Gastroesophageal sphincter (tissue), 4 donors: ENCODE results near the gene AKAP3. TPM values are rescaled to one million over a fixed set of nuclear protein-coding genes. Genes with fewer than 3 reads are reported as not detected.

Experiments
- ATAC-seq: fragments of 150-250 bp; one replicate; pipeline ENCODE4 v1.9.1; 2016; ENCODE audit warnings: mild to moderate bottlenecking, moderate library complexity
- H3K27ac ChIP-seq, 4 donors: fragments of 200-600 bp; sonication (generic) in 3 of 4; 1 replicate in 3 of 4; 2 replicates in 1 of 4; pipeline ENCODE4 v1.5.1; 2016 to 2019
- H3K27me3 ChIP-seq: fragments of 200-600 bp; sonication (generic); one replicate; pipeline ENCODE4 v1.5.1; 2019
- H3K36me3 ChIP-seq, 2 donors: fragments of 200-600 bp; sonication (generic); one replicate each; pipeline ENCODE4 v1.5.1; 2019; ENCODE audit warnings: control low read depth in 1 of 2
- H3K4me1 ChIP-seq, 3 donors: fragments of 200-600 bp; sonication (generic); 1 replicate in 2 of 3; 2 replicates in 1 of 3; pipeline ENCODE4 v1.5.1; 2016 to 2019; ENCODE audit warnings: control low read depth in 2 of 3
- H3K4me3 ChIP-seq, 2 donors: fragments of 200-600 bp; sonication (generic); one replicate each; pipeline ENCODE4 v1.5.1; 2019; ENCODE audit warnings: mild to moderate bottlenecking in 1 of 2, moderate library complexity in 1 of 2
- H3K9me3 ChIP-seq, 3 donors: fragments of 200-600 bp; sonication (generic); one replicate each; pipeline ENCODE4 v1.5.1; 2017 to 2019; ENCODE audit warnings: control low read depth in 2 of 3
- EP300 ChIP-seq: sonication (generic); formaldehyde crosslinking; IDR thresholded peaks from one replicate; pipeline ENCODE4 v1.6.1; 2017; ENCODE audit warnings: antibody characterized with exemption, mild to moderate bottlenecking
- POLR2A ChIP-seq, 2 donors: fragments of 450-650 bp; IDR thresholded peaks; one replicate each; pipeline ENCODE4 v1.6.1; 2017; ENCODE audit warnings: antibody characterized with exemption in 2 of 2, mild to moderate bottlenecking in 2 of 2, moderate library complexity in 1 of 2
- POLR2AphosphoS5 ChIP-seq: sonication (generic); formaldehyde crosslinking; IDR thresholded peaks from one replicate; pipeline ENCODE4 v1.6.1; 2017; ENCODE audit warnings: antibody characterized with exemption
- WGBS, 2 donors: methylation state at CpG; one replicate each; pipeline ENCODE4 v1.1.5; 2018; ENCODE audit warnings: low coverage in 1 of 2; 5-methylcytosine and 5-hydroxymethylcytosine counted together
- total RNA-seq, 4 donors: library from RNA; depleted of rRNA; stranded (reverse); fragments of >200 nt; gene quantifications; one replicate each; pipeline ENCODE4 v1.1.0, GENCODE V29; 2016
- TF ChIP-seq, protein P1 (sequence below), 4 experiments: fragments of 200-600 bp in 2 of 4; fragments of 450-650 bp in 2 of 4; sonication (generic) in 1 of 4; IDR thresholded peaks; one replicate each; pipeline ENCODE4 v1.5.1; 2017 to 2019; ENCODE audit warnings: antibody characterized with exemption in 4 of 4, mild to moderate bottlenecking in 2 of 4, moderate library complexity in 2 of 4

AKAP3 gene
- total RNA-seq, 4 donors from 2014 or later = 0.13 to 3.1 (median 1.6) TPM

DNA sequence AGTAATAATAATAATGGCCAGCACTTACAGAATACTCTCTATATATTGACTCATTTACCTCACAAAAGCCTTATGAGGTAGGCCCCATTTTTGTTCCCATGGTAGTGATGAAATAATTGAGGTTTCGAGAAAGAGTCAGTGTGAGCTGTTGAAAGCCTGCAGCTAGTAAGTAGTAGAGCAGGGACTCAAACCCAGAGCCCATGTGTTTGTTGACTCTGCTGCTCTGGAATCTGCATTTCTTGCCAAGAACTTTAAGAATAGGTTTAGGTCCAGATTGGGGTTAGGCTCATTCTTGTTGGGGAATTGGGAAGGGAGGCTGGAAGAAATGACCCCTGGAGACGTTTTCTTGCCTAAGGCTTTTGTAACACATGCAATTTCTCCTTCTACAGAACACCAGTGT is 58.9 kb downstream of the AKAP3 start:
- H3K4me3 ChIP-seq = no peak overlapping the region
- WGBS, 2 donors = 30 to 82% methylated on average over 1 to 2 of the region's 2 CpGs
- no peak overlapping the region for H3K27ac ChIP-seq
- H3K4me1 ChIP-seq = no peaks in the 10 kb centered on the region
- peaks cover 22% of the 10 kb centered on the region for H3K27me3 ChIP-seq
- H3K36me3 ChIP-seq = no peaks in the 10 kb centered on the region
- no peaks in the 10 kb centered on the region for H3K9me3 ChIP-seq
- no peak for TF ChIP-seq POLR2A (IDR thresholded peaks at IDR 0.05)
- ATAC-seq = no peak

DNA sequence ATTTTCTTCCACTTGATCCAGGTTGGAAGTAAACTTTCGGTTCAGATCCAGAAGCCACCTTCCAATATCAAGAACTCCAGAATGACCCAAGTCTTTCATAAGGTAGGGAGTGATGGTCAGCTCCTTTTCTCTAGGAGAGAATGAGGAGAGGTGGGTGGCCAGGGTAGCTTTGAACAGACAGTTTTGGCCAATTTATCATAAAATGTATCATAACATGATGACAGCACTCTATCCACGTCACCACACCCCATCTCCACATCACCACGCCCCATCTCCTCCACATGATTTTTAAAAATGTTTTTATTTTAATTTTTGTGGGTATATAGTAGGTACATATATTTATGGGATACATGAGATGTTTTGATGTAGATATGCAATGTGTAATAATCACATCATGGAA is 59.9 kb downstream of the AKAP3 start:
- TF ChIP-seq POLR2AphosphoS5 (no peak), EP300 (no peak), POLR2A (IDR thresholded peaks at IDR 0.05) (no peak)
- TF ChIP-seq, protein P1, sequence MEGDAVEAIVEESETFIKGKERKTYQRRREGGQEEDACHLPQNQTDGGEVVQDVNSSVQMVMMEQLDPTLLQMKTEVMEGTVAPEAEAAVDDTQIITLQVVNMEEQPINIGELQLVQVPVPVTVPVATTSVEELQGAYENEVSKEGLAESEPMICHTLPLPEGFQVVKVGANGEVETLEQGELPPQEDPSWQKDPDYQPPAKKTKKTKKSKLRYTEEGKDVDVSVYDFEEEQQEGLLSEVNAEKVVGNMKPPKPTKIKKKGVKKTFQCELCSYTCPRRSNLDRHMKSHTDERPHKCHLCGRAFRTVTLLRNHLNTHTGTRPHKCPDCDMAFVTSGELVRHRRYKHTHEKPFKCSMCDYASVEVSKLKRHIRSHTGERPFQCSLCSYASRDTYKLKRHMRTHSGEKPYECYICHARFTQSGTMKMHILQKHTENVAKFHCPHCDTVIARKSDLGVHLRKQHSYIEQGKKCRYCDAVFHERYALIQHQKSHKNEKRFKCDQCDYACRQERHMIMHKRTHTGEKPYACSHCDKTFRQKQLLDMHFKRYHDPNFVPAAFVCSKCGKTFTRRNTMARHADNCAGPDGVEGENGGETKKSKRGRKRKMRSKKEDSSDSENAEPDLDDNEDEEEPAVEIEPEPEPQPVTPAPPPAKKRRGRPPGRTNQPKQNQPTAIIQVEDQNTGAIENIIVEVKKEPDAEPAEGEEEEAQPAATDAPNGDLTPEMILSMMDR (IDR thresholded peaks at IDR 0.05) = no peak
- H3K27ac ChIP-seq = no peak overlapping the region
- H3K36me3 ChIP-seq = no peaks in the 10 kb centered on the region
- no peaks in the 10 kb centered on the region for H3K9me3 ChIP-seq
- 90 to 92% methylated on average over 3 of the region's 3 CpGs for WGBS, 2 donors
- peaks cover 19% of the 10 kb centered on the region for H3K27me3 ChIP-seq
- H3K4me1 ChIP-seq = no peaks in the 10 kb centered on the region
- ATAC-seq = no peak
- H3K4me3 ChIP-seq = no peak overlapping the region

DNA sequence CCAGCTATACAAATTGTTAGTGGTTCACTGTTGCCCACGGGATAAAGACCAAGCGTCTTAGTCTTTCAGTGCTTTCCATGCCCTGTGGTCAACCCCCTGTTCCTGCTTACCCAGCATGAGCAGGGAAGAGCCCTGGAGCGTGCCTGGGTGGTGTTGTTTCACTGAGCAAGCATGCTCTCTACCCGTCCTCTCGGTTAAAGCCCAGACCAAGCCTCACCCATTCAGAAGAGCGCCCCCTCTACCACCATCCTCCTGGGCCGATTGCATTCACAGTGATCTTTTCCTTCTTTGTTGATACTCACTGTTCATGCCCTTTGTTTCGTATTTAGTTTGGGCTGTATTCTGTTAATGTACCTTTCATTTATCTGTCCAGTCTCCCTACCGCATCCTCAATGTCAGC is 61.7 kb downstream of the AKAP3 start:
- no peaks in the 10 kb centered on the region for H3K36me3 ChIP-seq
- 49 to 54% methylated on average over 7 to 9 of the region's 9 CpGs for WGBS, 2 donors
- no peak overlapping the region for H3K27ac ChIP-seq
- no peak overlapping the region for H3K4me3 ChIP-seq
- ATAC-seq = no peak
- H3K9me3 ChIP-seq = no peaks in the 10 kb centered on the region
- TF ChIP-seq POLR2A (IDR thresholded peaks at IDR 0.05) = no peak
- TF ChIP-seq, protein P1 (IDR thresholded peaks at IDR 0.05) = no peak
- TF ChIP-seq EP300 = no peak
- TF ChIP-seq POLR2AphosphoS5 = no peak
- no peaks in the 10 kb centered on the region for H3K4me1 ChIP-seq
- H3K27me3 ChIP-seq = peaks cover 12% of the 10 kb centered on the region

DNA sequence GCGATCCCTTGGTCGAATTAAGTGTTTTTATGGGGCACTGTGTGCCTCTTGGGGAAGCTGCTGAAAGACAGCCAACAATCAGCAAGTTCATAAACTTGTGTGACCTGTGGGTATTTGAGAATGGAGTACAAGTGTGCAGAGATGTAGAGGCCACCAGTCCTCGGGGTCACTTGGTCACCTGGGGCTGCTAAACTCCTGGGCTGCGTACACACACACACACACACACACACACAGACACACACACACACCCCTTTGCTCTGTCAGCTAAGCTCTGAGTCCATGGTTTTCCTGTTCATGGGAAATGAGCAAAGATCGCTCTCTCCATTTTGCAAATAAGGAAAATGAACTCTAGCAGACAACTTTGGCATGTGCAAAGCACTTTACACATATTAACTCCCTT is 62.4 kb downstream of the AKAP3 start:
- H3K36me3 ChIP-seq = no peaks in the 10 kb centered on the region
- peaks cover 12% of the 10 kb centered on the region for H3K27me3 ChIP-seq
- ATAC-seq = no peak
- H3K9me3 ChIP-seq = no peaks in the 10 kb centered on the region
- 44 to 67% methylated on average over 3 to 4 of the region's 5 CpGs for WGBS, 2 donors
- TF ChIP-seq POLR2AphosphoS5 (no peak), EP300 (no peak), POLR2A (IDR thresholded peaks at IDR 0.05) (no peak)
- TF ChIP-seq, protein P1 (IDR thresholded peaks at IDR 0.05) = no peak
- no peak overlapping the region for H3K27ac ChIP-seq
- H3K4me3 ChIP-seq = no peak overlapping the region
- no peaks in the 10 kb centered on the region for H3K4me1 ChIP-seq

DNA sequence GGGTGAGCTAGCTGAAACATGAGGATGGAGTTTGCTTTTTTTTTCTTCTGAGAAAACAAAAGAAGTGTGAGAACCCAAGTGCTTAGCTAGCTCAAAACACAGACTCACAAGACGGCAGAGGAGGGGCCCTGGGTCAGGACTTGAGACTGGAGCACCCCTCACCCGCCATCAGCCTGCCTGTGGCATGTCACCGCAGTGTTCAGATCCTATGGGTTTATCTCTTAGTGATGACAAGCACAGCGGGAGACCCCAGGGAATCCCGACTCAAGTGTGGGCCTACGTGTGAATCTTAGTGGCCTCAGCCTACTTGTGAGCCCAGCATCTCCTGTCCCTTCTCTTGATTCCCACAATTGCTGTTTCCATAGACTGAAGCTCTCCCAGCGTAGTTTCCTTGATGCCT is 64.0 kb downstream of the AKAP3 start:
- no peak overlapping the region for H3K4me3 ChIP-seq
- H3K4me1 ChIP-seq = no peaks in the 10 kb centered on the region
- H3K27ac ChIP-seq = no peak overlapping the region
- no peaks in the 10 kb centered on the region for H3K36me3 ChIP-seq
- ATAC-seq = no peak
- TF ChIP-seq POLR2A (IDR thresholded peaks at IDR 0.05) = no peak
- TF ChIP-seq, protein P1 (IDR thresholded peaks at IDR 0.05) = no peak
- no peak for TF ChIP-seq EP300
- TF ChIP-seq POLR2AphosphoS5 = no peak
- H3K27me3 ChIP-seq = peaks cover 12% of the 10 kb centered on the region
- no peaks in the 10 kb centered on the region for H3K9me3 ChIP-seq
- 100% methylated on average over 1 of the region's 7 CpGs; no CpG with 5 or more reads in 1 of the 2 donors for WGBS, 2 donors

DNA sequence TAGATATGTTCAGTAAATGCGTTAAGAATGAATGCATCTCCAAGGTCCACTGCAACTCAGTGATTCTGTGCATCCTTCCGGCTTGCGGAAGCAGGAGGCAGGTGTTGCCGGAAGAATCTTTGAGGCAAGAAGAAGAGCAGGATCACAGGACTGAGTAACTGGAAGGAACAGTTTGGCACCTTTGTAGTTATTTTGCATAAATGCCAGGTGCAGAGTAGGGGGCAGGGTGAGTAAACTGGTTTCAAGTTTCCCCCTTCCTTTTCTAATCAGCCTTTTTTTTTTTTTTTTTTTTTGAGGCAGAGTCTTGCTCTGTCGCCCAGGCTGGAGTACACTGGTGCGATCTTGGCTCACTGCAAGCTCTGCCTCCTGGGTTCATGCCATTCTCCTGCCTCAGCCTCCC is 64.6 kb downstream of the AKAP3 start:
- WGBS, 2 donors = 96 to 100% methylated on average over 3 of the region's 6 CpGs
- no peak for ATAC-seq
- Histone ChIP-seq H3K36me3 (no peaks in the 10 kb centered on the region), H3K4me1 (no peaks in the 10 kb centered on the region), H3K27me3 (peaks cover 12% of the 10 kb centered on the region), H3K4me3 (no peak overlapping the region), H3K27ac (no peak overlapping the region), H3K9me3 (no peaks in the 10 kb centered on the region)
- no peak for TF ChIP-seq POLR2AphosphoS5
- no peak for TF ChIP-seq POLR2A (IDR thresholded peaks at IDR 0.05)
- no peak for TF ChIP-seq EP300
- TF ChIP-seq, protein P1 (IDR thresholded peaks at IDR 0.05) = no peak
